Neural progenitor cell (in vitro differentiated cells): Measurements from ENCODE around the gene PDRG1. TPM values are rescaled to one million over a fixed set of nuclear protein-coding genes. Genes with fewer than 3 reads are reported as not detected.
"Not testable (repeated sequence)": the region's sequence is repeated elsewhere in the genome, so short reads cannot be mapped to it uniquely, and the experiment has no call there.

Source experiments
- DNase-seq: peaks from one replicate; pipeline ENCODE4 v3.0.0-alpha.2; 2016; ENCODE audit warnings: low spot score
- H2AFZ ChIP-seq: fragments of 200-600 bp; sonication (generic); replicated peaks from 2 replicates; pipeline ENCODE4 v1.6.1; 2016; ENCODE audit warnings: antibody characterized with exemption
- H3F3A ChIP-seq: fragments of 200-600 bp; sonication (generic); 2 replicates; pipeline ENCODE4 v1.6.1; 2016; ENCODE audit warnings: antibody characterized with exemption, low read depth
- H3K27ac ChIP-seq: fragments of 200-600 bp; sonication (generic); 2 replicates; pipeline ENCODE4 v1.5.1; 2016; ENCODE audit warnings: mild to moderate bottlenecking
- H3K27me3 ChIP-seq: fragments of 200-600 bp; sonication (generic); 2 replicates; pipeline ENCODE4 v1.6.1; 2016; ENCODE audit warnings: mild to moderate bottlenecking, moderate library complexity
- H3K36me3 ChIP-seq: fragments of 200-600 bp; sonication (generic); 2 replicates; pipeline ENCODE4 v1.5.1; 2016
- H3K4me1 ChIP-seq: fragments of 200-600 bp; sonication (generic); 2 replicates; pipeline ENCODE4 v1.6.1; 2016; ENCODE audit warnings: mixed run types
- H3K4me2 ChIP-seq: fragments of 200-600 bp; sonication (generic); 2 replicates; pipeline ENCODE4 v1.6.1; 2016
- H3K4me3 ChIP-seq: fragments of 200-600 bp; sonication (generic); 2 replicates; pipeline ENCODE4 v1.5.1; 2016
- H3K79me2 ChIP-seq: fragments of 200-600 bp; sonication (generic); 2 replicates; pipeline ENCODE4 v1.6.1; 2016; ENCODE audit warnings: low read depth
- H3K9ac ChIP-seq: fragments of 200-600 bp; sonication (generic); 2 replicates; pipeline ENCODE4 v1.6.1; 2016
- H3K9me3 ChIP-seq: fragments of 200-600 bp; sonication (generic); 2 replicates; pipeline ENCODE4 v1.5.1; 2016; ENCODE audit warnings: low read depth
- H4K20me1 ChIP-seq: fragments of 200-600 bp; sonication (generic); 2 replicates; pipeline ENCODE4 v1.6.1; 2016; ENCODE audit warnings: low read depth
- H3K27ac Mint-ChIP-seq: 3 replicates; pipeline ENCODE4 v1.8.0; 2021; ENCODE audit warnings: mixed read lengths
- H3K27me3 Mint-ChIP-seq: 2 replicates; pipeline ENCODE4 v1.8.0; 2022; ENCODE audit warnings: low read depth, mild to moderate bottlenecking, inconsistent platforms, moderate library complexity, mixed read lengths; ENCODE audit not compliant: insufficient read depth
- H3K36me3 Mint-ChIP-seq: 3 replicates; pipeline ENCODE4 v1.8.0; 2021; ENCODE audit warnings: mixed read lengths
- H3K4me1 Mint-ChIP-seq: 3 replicates; pipeline ENCODE4 v1.8.0; 2021; ENCODE audit warnings: mixed read lengths
- H3K4me3 Mint-ChIP-seq: 3 replicates; pipeline ENCODE4 v1.8.0; 2021; ENCODE audit warnings: mild to moderate bottlenecking, moderate library complexity, mixed read lengths
- H3K9me3 Mint-ChIP-seq: 3 replicates; pipeline ENCODE4 v1.8.0; 2020; ENCODE audit warnings: mixed read lengths
- CTCF ChIP-seq: fragments of 200-600 bp; sonication (generic); IDR thresholded peaks from 2 replicates; pipeline ENCODE4 v1.5.1; 2017; ENCODE audit warnings: antibody characterized with exemption, mild to moderate bottlenecking
- EZH2 ChIP-seq: fragments of 200-600 bp; sonication (generic); IDR thresholded peaks from 2 replicates; pipeline ENCODE4 v1.6.1; 2017; ENCODE audit warnings: antibody characterized with exemption, mild to moderate bottlenecking, moderate library complexity
- EZH2phosphoT487 ChIP-seq: fragments of 200-600 bp; sonication (generic); IDR thresholded peaks from 2 replicates; pipeline ENCODE4 v1.6.1; 2017; ENCODE audit warnings: antibody characterized with exemption
- total RNA-seq: library from RNA; depleted of rRNA; stranded (reverse); fragments of >200 nt; gene quantifications from 2 replicates; pipeline ENCODE4 v1.2.3, GENCODE V29; 2015; ENCODE audit warnings: low replicate concordance

The PDRG1 gene
- total RNA-seq, 1 donor from 2014 or later = 11.1 TPM

- Histone ChIP-seq H2AFZ (no peak overlapping the region), H3K9me3 (no peaks in the 10 kb centered on the region), H3K27ac (no peak overlapping the region), H3K27me3 (no peaks in the 10 kb centered on the region), H3K4me2 (no peak overlapping the region), H3K36me3 (no peaks in the 10 kb centered on the region), H4K20me1 (no peaks in the 10 kb centered on the region), H3F3A (peaks cover 3% of the 10 kb centered on the region), H3K4me1 (peaks cover 8% of the 10 kb centered on the region), H3K79me2 (no peaks in the 10 kb centered on the region), H3K9ac (no peak overlapping the region), H3K4me3 (no peak overlapping the region)
- TF ChIP-seq EZH2phosphoT487 (no peak), CTCF (no peak), EZH2 (no peak)
- peaks cover 37% of the 10 kb centered on the region for H3K4me1 Mint-ChIP-seq
- H3K36me3 Mint-ChIP-seq = no peaks in the 10 kb centered on the region
- H3K9me3 Mint-ChIP-seq = peaks cover 2% of the 10 kb centered on the region
- H3K27me3 Mint-ChIP-seq = peaks cover 13% of the 10 kb centered on the region
- H3K27ac Mint-ChIP-seq = peak overlapping the region; percentile 11
- no peak overlapping the region for H3K4me3 Mint-ChIP-seq
- DNase-seq = peak; percentile 35
Measured at GRCh38 chr20:31920275-31920855, 31.5 kb downstream of the PDRG1 start.

- no peak for DNase-seq
- H2AFZ ChIP-seq = no peak overlapping the region
Measured at GRCh38 chr20:31919410-31920155, 32.3 kb downstream of the PDRG1 start.

GRCh38 chr20:31918466-31919105 lies 33.3 kb downstream of the PDRG1 start:
- Mint-ChIP-seq H3K27me3 (peaks cover 13% of the 10 kb centered on the region), H3K4me3 (no peak overlapping the region), H3K4me1 (peaks cover 34% of the 10 kb centered on the region), H3K27ac (peak overlapping the region; percentile 61), H3K36me3 (no peaks in the 10 kb centered on the region), H3K9me3 (peaks cover 2% of the 10 kb centered on the region)
- no peak overlapping the region for H3K4me3 ChIP-seq
- H3K36me3 ChIP-seq = no peaks in the 10 kb centered on the region
- TF ChIP-seq EZH2phosphoT487 (no peak), CTCF (no peak), EZH2 (no peak)
- no peak overlapping the region for H2AFZ ChIP-seq
- no peak overlapping the region for H3K27ac ChIP-seq
- peaks cover 3% of the 10 kb centered on the region for H3F3A ChIP-seq
- peaks cover 9% of the 10 kb centered on the region for H3K4me1 ChIP-seq
- no peaks in the 10 kb centered on the region for H3K79me2 ChIP-seq
- H3K4me2 ChIP-seq = no peak overlapping the region
- no peaks in the 10 kb centered on the region for H3K27me3 ChIP-seq
- no peaks in the 10 kb centered on the region for H4K20me1 ChIP-seq
- no peaks in the 10 kb centered on the region for H3K9me3 ChIP-seq
- H3K9ac ChIP-seq = no peak overlapping the region
- DNase-seq = no peak

More at GRCh38 chr20:31919410-31920155, 32.3 kb downstream of the PDRG1 start:
- Histone ChIP-seq H3K4me3 (no peak overlapping the region), H3K9ac (no peak overlapping the region), H3K27me3 (no peaks in the 10 kb centered on the region), H3K9me3 (no peaks in the 10 kb centered on the region), H3K27ac (no peak overlapping the region), H4K20me1 (no peaks in the 10 kb centered on the region), H3K4me1 (peaks cover 10% of the 10 kb centered on the region), H3K79me2 (no peaks in the 10 kb centered on the region), H3K36me3 (no peaks in the 10 kb centered on the region), H3F3A (peaks cover 3% of the 10 kb centered on the region), H3K4me2 (no peak overlapping the region)
- H3K4me3 Mint-ChIP-seq = no peak overlapping the region
- peaks cover 2% of the 10 kb centered on the region for H3K9me3 Mint-ChIP-seq
- H3K4me1 Mint-ChIP-seq = peaks cover 37% of the 10 kb centered on the region
- H3K36me3 Mint-ChIP-seq = no peaks in the 10 kb centered on the region
- H3K27ac Mint-ChIP-seq = no peak overlapping the region
- peaks cover 13% of the 10 kb centered on the region for H3K27me3 Mint-ChIP-seq
- TF ChIP-seq CTCF (no peak), EZH2phosphoT487 (no peak)

- H3K27ac Mint-ChIP-seq = peak overlapping the region; percentile 61
- not testable (repeated sequence) for H3K4me1 ChIP-seq, H3K4me3 Mint-ChIP-seq
Measured at GRCh38 chr20:31917962-31918412, 33.9 kb downstream of the PDRG1 start.

More at GRCh38 chr20:31917962-31918412, 33.9 kb downstream of the PDRG1 start:
- not testable (repeated sequence) for H4K20me1 ChIP-seq, H3F3A ChIP-seq, H3K36me3 ChIP-seq, H3K9me3 ChIP-seq, H3K4me3 ChIP-seq, H3K9ac ChIP-seq, H3K27ac ChIP-seq, H3K79me2 ChIP-seq, H3K4me2 ChIP-seq, H3K27me3 ChIP-seq, H2AFZ ChIP-seq, DNase-seq, H3K9me3 Mint-ChIP-seq, H3K36me3 Mint-ChIP-seq
- H3K4me1 Mint-ChIP-seq = peaks cover 30% of the 10 kb centered on the region
- H3K27me3 Mint-ChIP-seq = peaks cover 13% of the 10 kb centered on the region
